HG03354 (cell line): ENCODE results near the gene ZCCHC14.

Experiments
- ATAC-seq: cut with Tn5 transposase; IDR thresholded peaks from one replicate; pipeline ENCODE4 v1.9.1; 2021; ENCODE audit warnings: mild to moderate bottlenecking; ENCODE audit not compliant: unreplicated experiment, poor library complexity, severe bottlenecking

Gene ZCCHC14

DNA sequence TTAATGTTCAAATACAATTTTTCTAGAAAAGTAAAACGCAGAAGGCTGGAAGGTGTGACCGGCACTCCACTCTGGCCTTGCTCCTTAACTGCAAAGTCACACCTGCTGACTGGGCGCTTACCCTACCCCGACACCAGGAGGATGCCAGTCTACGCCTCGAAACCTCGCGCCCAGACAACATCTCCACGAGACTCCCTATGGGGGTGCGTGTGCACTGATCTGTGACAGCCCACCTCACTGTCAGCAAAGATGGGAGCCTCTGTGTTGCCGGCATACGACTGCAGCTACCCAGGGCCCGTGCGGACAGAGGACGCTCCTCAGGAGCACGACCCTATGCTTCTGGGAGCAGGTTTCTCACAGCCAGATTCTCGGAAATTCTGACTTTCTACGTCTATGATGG is 74.6 kb downstream of the ZCCHC14 start:
- no peak for ATAC-seq

DNA sequence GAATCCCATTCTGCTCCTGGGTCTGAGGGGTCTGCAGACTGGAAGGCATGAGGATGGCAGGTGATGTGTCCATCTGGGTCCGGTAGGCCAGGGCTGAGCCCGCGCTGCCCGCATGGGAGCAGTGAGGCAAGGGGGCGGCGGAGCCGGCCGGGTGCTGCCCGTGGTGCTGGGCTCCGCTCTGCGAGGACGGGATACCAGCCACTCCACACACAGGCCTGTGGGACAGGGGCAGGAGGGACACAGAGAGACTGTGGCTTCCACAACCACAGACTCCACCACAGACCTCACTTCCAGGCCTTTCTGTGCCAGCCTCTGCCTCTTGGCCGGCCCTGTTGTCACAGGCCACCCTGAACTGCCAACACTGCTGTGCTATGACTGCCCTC is 75.3 kb downstream of the ZCCHC14 start:
- no peak for ATAC-seq

DNA sequence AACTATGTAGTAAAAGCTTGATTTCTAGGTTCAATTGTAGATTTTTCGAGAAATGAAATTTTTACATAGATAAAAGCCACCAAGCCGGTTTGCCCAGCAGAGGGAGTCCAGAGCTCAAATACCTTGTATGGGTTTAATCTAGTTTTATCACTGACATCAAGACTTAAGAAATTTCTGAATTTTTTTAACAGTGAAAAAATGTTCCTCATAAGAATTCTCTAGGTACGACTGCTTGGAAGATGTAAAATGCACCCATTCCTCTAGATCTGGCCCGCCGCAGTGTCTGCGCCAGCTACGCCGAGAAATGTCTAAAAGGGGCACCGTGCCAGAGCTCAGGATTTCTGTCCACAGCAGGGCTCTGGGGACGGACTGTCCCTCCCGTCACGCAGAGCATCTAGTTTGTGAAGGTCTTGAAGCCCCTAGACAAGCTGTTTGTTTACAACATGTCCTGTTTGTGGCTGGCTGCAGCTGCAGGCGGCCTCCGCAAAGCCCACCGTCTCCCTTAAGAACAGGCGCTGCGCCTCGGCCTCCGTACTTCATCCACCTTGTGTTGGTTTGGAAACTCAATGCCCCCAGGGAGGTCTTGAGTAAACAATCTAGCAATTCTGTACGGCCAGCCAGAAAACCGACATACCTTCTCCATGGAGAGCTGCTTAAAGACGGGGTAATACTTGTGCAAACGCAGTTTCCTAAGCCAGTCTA is 75.8 kb downstream of the ZCCHC14 start:
- ATAC-seq, result no peak

DNA sequence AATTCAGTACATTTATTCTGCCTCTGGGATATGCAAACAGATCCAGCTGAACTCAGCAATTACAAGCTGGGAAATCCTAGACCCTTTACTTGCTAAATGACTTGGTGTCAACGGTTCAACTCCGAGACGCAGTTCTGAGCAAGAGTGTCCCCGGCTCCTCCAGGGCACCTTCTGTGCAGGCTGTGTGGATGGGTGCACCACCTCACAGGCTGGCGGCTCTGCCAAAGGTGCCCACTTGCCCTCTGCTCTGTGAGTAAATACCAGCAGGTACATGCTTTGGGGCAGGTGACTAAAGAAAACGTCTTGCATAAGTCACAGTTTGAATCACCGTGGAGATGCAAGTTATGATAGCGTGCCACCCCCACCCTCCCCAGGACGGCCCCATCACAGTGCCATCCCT is 77.4 kb downstream of the ZCCHC14 start:
- no peak for ATAC-seq

DNA sequence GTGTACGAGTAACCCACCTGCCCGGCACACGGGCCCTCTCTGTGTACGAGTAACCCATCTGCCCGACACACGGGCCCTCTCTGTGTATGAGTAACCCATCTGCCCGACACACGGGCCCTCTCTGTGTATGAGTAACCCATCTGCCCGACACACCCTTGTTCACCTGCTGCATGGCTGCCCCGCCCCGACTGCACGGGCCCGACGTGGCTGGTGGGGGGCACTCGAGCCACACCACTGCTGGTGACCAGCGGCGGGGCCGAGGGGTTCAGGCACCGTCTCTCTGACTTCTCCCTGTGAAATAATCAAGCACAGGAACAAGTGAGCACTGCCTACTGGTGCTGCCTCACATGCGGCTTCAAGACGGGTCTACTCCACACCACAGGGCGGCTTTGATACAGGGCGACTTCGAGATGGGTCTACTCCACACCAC is 78.6 kb downstream of the ZCCHC14 start:
- ATAC-seq, result no peak

DNA sequence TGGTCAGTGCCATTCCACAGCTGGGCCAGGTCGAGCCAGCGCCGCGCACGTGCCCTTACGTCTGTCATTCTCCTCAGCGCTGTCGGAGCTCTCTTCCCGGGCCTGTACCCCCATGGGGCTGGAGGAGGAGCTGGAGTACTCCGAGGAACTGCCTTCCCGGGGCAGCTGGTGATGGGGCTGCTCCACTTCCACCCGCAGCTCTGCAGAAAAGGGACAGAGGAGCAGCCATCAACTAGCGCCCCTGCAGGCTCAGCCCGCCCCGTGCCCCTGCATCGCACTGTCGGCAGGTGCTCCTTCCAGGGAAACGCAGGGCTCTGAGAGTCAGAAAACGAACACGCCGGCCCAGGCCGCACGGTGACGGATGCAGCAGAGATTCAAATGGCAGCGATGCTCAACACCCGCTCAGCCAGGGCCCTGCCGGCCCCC is 79.8 kb downstream of the ZCCHC14 start:
- ATAC-seq, result no peak

DNA sequence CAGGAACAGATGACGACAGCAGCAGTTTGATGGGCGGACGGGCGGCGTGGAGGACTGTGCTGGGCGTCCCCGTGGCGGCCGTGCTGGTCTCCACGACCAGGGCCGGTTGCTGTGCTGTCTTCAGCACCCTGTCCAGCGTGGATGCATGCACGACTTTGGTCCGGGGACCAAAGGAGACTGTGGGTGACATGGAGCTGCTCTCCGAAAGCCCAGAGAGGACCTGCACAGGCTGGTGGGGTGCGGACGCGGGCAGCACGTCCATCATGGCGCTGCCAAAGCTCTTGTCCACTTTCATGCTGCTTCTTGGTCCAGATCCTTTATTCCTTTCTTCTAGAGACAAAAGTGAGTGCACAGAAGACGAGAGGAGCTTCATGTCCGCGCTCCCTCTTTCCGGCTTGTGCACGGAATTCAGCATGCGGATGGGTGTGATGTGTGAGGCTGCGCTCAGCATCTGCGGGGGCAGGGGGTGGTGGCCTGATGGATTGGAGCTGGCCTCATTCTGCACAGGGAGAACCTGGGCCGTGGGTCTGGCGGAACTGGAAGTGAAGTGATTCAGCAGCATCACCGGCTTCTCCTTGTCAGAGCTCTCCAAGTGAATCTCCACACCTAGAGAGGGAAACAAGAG is 80.3 kb downstream of the ZCCHC14 start:
- no peak for ATAC-seq

DNA sequence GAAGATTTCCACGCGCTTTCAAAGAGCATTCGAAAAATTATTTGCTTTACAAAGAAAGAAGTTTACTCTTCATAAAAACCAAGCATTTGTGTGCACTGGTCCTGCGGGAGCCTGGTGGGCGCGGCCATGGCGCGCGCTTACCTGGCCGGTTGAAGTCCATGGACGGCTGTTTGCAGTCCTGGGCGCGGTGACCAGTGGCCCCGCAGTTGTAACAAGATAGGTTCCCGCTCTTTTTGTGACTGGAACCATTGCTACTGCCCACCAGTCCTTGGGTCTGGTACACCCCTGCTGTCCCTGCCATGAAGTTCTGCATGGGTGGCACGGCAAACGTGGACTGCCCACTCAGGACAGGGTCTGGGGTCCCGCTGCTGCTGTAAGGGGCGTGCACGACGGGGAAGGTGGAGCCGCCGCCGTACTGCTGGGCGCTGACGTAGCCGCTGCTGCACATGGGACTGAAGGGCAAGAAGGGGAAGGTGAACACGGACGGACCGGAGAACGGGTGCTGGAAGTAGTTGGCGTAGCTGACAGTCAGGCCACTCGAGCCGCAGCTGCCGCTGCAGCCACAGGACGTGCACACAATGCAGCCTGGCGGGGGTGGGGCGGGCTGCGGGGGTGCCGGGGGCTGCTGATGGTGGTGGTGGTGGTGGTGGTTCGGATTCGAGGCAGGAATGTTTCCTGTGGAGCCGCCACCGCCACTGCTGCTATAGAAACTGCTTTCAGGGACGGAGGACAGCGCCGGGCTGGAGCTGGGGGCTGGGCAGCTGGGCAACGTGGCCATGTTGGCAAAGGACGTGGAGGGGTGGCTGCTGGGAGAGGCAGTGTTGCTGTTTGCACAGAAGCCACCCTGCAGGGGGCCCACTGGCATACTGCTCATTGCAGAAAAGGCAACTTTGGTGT is 81.2 kb downstream of the ZCCHC14 start:
- no peak for ATAC-seq

DNA sequence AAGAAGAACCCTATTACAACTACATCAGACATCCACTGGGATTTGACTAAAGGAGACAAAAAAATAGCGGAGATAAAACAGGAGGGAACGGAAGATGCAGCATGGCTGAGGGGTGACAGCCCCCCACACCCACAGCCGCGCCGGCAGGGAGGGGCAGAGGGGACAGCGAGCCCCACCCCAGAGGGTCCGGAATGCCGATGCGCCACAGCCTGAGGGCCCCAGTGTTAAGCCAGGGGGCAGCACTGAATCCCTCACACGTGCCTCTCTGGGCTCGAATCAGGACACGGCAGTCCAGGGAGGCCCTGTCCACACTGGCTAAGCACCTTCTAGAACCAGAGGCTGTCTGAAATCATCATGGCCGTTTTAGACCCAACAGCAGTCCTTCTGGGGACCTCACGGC is 81.9 kb downstream of the ZCCHC14 start:
- ATAC-seq, result no peak

DNA sequence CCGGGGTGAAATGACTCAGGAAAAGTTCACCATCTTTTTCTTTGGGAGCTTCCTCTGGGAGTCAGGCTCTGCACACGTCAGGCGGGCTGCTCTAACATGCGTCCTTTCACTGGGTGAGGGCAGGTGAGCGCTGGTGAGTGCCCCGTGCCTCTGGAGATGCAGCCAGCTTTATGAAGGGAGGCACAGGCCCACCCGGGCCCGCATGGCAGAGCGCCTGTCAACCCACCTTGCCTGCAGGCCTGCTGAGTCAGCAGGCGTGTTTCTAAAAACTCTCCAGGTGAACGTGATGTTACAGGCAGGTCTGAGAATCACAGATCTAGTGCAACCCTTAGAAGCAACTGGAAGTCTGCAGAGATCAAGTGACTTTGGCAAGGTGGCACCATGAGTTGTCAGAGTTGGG is 82.3 kb downstream of the ZCCHC14 start:
- ATAC-seq, result no peak

DNA sequence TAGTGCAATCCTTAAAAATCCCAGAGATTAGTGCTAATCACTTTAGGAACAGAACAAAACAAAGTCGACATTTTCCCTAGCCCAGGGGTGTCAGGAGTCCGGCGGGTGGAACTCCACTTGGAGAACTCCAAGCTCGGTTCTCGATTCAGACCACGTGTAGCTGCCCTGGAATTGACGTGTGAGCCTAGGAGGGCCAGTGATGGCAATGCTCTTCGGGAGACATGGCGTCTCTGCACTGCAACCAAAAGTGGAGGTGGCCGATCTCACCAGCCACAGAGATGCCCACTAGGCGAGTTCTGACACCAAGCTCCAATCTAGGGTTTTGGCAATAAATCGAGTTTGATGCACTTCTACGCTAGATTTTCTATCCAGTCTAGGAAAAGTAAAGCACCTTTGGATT is 83.0 kb downstream of the ZCCHC14 start:
- ATAC-seq, result no peak

DNA sequence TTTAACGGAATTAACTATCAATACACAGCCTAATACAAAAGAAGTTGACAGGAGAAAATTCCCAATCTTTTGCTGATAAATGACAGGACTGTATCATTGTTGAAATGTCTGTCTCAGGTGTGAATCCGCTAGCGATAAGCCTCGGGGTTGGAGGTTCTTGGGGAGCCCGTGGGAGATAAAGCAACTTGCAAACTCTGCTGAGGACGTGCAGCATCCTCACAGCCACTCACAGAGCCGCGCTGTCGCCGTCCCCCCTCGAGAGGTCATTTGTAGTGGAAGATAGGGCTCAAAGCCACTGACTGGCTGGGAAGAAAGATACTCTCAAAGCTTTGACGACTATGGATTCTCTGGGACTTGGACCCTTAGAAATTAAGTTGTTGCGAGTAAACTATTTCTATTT is 83.7 kb downstream of the ZCCHC14 start:
- no peak for ATAC-seq

DNA sequence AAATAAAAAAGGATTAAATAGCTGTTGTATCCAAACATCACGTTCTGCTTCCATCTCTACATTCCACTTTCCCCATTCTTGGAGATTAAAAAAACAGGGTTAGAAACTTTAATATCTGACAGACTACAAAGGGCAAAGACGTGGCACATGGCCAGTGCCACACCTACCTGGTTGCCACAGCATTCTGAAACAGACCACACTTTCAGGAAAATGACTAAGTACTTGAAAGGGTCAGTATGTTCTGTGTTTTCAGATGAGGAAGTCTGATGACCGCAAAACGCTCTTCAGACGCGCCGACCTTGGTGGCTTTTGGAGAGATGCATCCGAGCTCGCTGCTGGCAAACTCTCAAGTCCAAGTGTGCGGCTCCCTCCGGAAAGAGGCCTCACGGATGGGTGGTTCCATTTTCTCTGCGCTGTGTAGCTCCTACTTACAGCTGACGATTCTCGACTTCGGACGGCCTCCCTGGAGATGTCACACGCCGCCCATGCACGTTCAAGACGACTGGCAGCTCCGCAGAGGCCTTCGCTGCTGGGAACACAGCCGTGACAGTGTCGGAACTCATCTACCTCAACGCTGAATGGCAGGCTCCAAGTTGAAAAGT is 85.2 kb downstream of the ZCCHC14 start:
- no peak for ATAC-seq

DNA sequence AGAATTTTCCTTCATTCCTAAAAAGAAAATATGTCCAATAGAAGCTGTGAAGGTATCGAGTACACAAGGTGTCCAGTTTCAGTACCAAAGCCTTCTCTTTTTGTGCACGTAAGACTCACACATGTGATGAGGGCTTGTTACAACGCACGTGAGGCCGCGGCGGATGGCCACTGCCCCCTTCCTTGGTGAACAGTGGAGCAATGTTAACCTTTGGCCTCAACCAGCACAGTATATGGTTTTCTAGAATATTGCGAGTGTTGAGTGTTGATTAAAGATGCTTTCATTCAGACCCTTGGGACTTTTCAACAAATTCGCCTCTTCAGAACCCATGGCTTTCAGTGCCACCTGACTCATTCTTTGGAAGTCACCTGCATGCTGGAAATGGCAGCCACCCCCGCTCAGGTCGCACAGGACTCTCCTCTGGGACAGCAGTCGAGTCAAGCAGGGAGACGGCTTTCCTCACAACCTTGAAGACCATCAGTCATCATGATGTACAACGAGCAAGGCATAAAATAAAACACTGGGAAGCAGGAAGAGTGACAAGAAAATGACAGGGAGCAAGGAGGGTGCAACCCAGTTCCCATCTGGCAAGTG is 86.2 kb downstream of the ZCCHC14 start:
- ATAC-seq, result no peak

DNA sequence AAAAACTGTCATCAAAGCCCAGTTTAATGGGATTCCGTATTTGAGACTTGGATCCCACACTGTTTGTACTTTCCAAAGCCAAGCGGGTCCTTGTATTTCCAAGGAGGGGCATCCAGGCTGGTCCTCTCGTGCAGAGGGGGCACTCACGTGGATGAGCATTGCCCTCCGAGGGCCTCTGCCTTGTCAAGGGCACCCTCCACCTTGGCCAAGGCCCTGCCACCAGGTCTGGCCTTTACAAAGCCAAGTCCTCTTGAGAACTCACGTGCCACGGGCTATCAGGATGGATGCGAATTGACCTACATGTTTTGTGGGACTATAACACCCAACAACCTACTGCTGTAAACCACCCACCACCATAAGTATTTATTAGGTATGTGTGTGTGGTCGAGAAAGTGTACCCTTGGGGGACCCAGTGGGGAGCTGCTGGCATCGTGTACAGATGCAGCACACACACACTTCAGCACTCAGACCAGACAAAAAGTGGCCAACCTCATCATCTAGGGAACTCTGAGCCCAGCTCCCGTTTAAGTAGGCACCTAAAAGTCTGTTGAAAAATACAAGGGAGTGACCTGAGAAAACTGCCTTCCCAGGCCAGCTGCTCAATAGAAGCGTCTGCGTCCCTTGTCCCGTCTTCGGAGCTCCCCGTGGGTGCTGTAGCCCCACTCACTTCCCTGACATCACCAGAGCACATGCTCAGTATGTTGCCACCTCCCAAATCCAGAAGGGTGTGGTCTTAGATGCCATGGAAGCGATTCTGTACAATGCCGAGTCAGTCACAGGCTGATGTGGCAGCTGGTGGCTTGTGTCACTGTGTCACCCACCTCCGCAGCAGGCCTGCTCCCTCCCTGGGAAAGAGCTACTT is 87.8 kb downstream of the ZCCHC14 start:
- ATAC-seq, result no peak

DNA sequence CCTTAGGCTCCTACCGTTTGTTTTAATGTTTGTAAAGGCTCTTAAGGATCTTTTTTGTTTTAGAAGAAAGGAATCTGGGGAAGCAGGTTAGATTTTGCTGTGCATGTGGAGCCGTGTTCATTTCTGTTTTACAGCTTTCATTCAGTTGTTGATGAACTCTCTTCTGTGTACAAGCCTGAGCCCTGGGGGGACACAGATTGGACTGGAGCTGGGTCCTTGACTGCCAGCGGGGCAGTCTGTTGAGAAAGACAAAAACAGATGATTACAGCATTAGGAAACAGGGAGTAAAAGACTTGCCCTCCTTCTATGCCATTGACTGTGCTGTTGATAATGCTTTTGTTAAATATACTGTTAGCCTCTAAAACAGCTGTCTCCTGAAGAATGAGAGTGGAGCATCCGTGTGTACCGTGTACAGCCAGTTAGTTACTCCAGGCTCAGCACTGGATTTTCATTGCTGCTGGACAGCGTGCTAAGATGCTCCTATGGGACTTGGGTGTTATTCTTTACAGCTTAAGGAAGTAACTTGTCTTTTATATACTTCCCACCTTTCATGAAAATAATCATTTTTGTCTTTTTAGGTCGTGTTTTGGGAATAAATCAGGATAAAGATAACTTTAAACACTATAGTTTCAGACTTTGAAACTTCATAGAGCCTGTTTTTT is 97.5 kb downstream of the ZCCHC14 start:
- ATAC-seq, result no peak

DNA sequence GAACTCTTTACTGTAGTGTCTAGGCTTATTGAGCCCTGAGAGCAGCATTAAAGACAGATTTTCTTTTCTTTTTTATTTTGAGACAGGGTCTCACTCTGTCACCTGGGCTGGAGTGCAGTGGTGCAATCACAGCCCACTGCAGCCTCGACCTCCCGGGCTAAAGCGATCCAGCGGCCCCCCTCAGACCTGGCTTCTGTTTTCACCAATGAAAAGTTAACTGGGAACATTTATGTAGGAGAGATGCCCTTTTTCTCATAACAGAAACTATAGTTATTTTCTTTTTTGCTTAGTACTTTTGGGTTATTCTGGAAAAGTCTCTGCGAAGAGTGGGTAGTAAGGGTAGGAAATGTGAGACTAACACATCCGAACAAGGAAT is 99.2 kb downstream of the ZCCHC14 start:
- no peak for ATAC-seq

DNA sequence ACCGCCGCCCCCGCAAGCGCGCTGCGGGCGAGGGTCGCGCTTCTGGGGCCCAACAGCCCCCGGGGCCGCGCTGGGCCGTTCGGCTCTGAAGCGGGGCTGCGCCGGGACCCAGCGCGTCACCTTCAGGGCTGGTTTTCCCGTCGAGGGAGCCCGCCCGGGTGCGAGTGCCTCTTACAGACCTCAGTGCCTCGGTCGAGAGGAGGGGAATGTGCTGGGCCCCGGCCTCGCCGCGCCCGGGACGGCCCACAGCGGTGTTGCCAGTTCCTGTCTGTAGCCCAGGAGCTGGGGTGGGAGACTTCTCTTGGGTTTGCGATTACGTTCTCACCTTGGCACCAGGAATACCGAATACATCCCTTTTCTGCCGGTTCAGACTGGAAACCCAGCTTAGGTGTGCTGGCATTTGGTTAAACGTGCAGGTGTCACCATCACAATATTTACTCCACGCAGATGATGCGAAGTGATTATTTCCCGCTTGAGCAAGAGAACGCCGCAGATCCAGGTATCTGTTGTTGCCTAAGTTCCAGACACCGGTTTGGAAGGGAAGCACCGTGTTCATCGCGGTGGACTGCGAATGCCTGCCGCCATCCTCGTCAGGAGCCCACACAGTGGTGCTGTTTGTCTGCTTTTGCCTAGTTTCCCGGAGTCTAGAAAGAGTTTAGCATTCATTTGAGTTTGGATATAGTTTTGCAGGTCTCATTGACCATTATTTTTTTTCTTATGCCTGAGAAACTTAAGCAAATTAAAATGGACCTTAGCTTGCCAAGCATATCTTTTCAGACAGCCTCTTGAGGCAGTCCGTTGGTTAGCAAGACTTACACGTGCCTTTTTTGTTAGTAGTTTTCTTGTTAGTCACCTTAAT is 99.8 kb downstream of the ZCCHC14 start:
- ATAC-seq, result no peak
